Activated gamma-delta T cell treated with Interleukin-2 at 50 U/mL for 16 hours (primary cell): ENCODE results near the gene APOA5.
"Not testable (repeated sequence)": the region's sequence is repeated elsewhere in the genome, so short reads cannot be mapped to it uniquely, and the experiment has no call there.

ENCODE experiments used
- DNase-seq: peaks from one replicate; pipeline ENCODE4 v3.0.0-alpha.2; 2020

APOA5 gene

DNA sequence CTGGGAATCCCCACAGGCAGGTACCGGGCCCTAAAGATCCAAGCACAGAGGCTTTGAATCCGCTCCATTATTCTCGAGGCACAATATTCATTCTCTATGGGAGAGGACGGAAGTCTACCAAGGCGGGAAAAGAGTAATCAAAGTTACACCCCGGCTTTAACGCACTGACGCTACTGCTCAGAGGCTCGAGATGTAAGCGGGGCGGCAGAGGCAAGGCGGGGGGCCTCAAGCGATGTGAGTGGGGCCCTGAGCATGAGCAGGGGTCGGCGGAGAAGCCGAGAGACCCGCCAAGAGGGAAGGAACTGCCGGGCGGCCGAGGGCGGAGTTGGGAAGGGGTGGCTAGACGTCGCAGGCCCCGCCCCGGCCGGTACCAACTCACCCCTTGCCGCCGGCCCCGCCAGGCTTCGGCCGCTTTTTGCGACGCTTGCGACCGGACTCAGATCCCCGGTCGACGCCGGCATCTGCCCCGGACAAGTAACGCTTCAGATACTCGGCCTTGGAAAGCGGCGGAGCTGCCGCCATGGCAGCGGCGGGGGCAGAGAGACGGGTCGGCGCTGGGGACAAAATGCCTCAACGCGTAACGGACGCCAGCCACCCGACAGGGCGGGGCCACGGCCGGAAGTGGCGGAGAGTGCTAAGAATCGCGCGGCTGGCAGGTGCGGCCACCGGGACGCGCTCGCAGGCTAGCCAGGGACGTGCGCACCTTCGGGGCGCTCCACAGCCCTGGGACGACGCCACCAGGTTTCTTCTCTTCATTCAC, 19.1 kb downstream of the APOA5 start, which contains the start of gene BUD13:
BUD13 (minus strand) TSS at position 545 of the 760 bp plus-strand sequence; CDS start at position 522, 23 bp downstream.
- DNase-seq = peak; percentile 95

DNA sequence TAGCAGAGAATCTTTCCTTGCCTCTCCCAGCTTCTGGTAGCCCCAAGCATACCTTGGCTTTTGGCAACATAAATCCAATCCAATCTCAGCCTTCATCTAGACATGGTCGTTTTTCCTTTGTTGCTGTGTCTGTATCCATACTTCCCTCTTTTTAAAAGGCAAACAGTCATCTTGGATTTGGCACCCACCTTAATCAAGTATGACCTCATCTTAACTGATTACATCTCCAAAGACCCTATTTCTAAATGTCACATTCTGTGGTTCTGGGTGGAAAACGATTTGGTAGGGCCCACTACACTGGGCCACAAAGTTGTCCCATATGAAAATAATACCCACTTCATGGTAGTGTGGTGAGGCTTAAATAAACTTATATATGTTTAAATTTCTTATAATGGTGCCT, 19.7 kb downstream of the APOA5 start:
- no peak for DNase-seq

DNA sequence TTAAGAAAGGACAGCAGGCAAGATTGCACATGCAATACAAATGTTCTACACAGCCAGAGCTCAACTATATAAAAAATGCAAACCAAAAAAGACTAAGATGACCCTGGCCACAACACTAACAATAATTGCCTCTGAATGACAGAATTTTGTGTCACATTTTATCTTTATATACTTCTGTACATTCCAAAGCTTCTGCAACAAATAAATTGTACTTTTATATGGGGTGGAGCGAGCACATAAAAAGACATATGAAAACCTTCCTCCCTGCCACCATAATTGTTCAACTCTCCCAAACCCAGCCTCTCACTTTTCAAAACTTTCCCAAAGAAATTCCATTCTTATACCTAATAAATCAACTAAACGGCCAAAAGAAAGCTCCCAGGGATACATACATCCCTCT, 29.5 kb downstream of the APOA5 start:
- DNase-seq = no peak

DNA sequence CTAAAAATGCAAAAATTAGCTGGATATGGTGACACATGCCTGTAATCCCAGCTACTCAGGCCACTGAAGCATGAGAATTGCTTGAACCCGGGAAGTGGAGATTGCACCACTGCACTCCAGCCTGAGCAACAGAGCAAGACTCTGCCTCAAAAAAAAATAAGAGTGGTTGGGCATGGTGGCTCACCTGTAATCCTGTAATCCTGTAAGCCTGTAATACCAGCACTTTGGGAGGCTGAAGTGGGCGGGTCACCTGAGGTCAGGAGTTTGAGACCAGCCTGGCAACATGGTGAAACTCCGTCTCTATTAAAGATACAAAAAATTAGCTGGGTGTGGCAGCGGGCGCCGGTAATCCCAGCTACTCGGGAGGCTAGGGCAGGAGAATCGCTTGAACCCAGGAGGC, 35.6 kb downstream of the APOA5 start:
- DNase-seq = not testable (repeated sequence)

DNA sequence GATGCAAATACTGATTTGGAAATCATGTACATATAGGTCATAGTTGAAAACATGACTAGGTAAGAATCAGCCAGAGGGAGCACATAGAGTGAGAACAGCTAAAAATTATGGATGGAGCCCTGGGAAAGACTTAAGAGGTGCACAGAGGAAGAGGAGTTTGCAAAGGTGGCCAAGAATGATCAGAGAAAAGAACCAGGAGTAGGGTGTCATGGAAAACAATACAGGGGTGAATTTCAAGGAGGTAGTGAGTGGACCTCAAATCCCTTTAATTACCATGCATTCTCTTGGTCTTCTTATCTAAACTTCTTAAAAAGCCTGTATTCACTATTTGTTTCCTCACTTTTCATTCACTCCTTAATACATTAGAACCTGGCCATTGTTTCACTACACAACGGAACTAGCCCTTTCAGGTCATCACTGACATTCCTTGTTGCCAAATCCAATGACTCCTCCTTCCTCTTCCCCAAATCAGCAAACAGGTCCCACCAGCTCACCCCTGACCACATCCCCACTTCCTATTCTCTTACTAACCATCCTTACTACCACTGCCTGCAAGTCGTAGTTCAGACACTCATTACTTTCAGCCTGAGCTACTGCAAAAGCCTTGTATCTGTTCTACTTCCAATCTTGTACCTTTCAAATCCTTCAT, 41.5 kb downstream of the APOA5 start:
- no peak for DNase-seq

DNA sequence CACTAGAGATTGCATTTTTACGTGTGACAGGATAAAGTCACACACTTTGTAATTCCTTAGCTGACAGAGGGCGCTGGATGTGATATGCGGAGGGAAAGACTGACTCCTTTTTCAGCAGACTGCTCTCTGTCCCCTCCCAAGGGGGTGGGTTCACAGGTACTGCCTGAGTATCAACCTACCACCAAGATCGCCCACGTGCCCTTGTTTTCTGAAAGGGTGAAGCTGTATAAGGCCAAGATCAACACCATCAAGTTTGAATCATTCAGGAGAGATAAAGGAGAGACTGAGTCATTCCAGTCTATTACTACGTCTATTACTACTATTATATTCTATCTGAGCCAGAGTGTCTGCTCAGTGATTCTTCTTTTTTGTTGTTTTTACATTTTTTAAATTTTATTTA, 49.6 kb downstream of the APOA5 start:
- DNase-seq = no peak

DNA sequence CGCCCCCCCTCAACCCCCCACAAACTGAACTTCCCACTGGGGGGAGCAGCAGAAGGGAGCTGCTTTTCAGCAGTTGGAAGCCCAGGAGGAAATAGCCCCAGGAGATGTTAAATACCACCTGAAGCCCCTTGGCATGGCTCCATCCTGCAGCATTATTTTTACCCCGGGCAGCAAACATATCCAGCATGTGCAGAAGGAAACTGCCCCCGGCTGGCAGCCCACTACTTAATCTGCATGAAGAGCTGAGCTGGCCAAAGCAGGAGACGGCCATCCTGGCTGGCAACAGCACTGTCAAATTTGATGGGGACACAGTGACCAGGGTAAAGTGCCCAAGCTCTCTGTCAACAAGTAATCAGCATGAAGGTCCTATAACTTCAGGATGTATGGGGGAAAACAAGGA, 50.9 kb downstream of the APOA5 start:
- no peak for DNase-seq
